KG1 (cell line): ENCODE results near the gene UBE2G1.
"Not testable (repeated sequence)": the region's sequence is repeated elsewhere in the genome, so short reads cannot be mapped to it uniquely, and the experiment has no call there.

Source experiments
- DNase-seq: peaks from one replicate; lab custom pipeline; 2025; lab: John Stamatoyannopoulos, UW

UBE2G1 gene

GRCh38 chr17:4301066-4301465 lies 65.4 kb downstream of the UBE2G1 start:
- no peak for DNase-seq

GRCh38 chr17:4297351-4297750 lies 69.1 kb downstream of the UBE2G1 start:
- no peak for DNase-seq

DNA sequence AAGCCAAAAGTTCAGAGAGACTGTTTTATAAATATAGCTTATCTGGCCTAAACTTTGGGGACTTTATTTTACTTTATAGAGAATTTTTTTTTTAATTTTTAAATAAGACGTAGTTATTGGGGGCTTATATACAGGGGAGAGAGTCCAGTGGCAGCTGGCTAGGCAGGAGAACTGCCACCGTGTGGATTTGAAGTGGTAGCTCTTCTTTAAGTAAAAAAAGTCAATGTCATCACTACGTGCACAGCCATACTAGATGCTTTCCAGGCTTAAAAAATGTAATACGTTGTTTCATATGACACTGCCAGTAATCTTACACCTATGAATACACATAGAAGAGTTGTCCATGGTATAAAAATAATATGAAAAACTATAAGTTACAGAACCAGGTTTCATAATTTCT lies 70.8 kb downstream of the UBE2G1 start:
- no peak for DNase-seq

- DNase-seq, result no peak
These were observed 72.9 kb downstream of the UBE2G1 start for GRCh38 chr17:4293572-4293971.

GRCh38 chr17:4287710-4288109 lies 78.8 kb downstream of the UBE2G1 start:
- no peak for DNase-seq

DNA sequence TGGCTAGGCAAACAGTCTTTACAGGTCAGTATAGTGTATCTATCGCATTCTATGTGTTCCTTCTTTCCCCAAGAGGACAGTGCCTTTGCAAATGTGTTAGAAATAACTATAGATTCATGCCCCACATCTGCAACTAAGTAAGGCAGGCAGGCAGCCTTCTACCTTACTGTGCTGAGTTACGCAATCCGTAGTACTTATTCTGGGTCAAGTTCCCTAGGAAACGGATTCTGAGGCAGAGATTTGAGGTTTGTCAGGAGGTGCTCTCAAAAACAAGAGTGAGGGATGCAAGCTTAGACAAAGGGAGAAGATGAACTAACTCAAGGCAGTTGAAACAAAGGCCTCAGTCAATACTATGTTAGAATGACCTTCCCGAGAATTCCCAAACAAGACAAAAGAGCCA lies 90.0 kb downstream of the UBE2G1 start:
- no peak for DNase-seq

- DNase-seq, result no peak
These were observed 93.5 kb downstream of the UBE2G1 start for GRCh38 chr17:4272972-4273368.

- no peak for DNase-seq
These were observed 94.1 kb downstream of the UBE2G1 start for GRCh38 chr17:4272213-4272971.

GRCh38 chr17:4270736-4271135 lies 95.7 kb downstream of the UBE2G1 start:
- DNase-seq, result no peak

DNA sequence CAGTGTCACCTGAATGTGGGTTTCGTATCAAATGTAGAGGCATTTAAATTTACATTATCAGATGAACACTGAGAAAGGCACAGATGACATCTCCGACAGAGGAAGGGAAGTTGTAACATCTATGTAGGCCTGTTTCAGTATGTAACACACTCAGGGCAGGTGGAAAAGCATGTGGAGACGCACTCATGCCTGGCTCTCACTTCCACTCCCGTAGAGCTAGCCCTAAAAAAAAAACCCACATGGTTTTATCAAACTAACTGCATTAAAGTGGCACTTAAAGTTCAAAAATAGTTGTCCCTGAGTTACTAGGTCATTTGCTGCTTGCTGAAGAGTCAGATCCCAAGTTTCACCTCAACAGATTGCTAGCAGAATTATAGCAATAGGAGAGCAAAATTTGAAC lies 96.6 kb downstream of the UBE2G1 start:
- no peak for DNase-seq

- no peak for DNase-seq
These were observed 99.1 kb downstream of the UBE2G1 start for GRCh38 chr17:4267402-4267801.

DNA sequence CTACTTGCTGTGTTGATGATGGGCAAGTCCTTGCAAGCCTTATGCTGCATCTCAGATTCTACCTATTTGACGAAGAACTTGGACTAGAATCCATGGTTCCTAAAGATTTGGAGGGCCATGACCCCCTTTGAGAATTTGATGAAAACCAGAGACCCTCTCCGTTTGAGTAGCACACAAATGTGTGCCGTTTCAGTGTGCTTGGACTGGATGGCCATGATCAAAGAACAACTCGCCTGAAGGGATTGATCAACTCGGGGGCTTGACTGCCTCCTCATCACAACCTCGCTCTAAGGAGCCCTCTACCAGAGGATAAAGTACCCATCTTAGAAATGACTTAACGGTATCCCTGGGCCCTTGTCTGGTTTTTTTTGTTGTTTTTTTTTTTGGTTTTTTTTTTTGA lies 99.9 kb downstream of the UBE2G1 start:
- no peak for DNase-seq

GRCh38 chr17:4263282-4264215 lies 102.9 kb downstream of the UBE2G1 start, which contains the start of gene ANKFY1:
Gene ANKFY1 (minus strand): TSS chr17:4263979. CDS start chr17:4263941, 38 bp downstream.
- peak; percentile 16 for DNase-seq

- no peak for DNase-seq
These were observed 103.8 kb downstream of the UBE2G1 start for GRCh38 chr17:4262703-4263102.

- DNase-seq, result no peak
These were observed 105.0 kb downstream of the UBE2G1 start for GRCh38 chr17:4261452-4261851.

DNA sequence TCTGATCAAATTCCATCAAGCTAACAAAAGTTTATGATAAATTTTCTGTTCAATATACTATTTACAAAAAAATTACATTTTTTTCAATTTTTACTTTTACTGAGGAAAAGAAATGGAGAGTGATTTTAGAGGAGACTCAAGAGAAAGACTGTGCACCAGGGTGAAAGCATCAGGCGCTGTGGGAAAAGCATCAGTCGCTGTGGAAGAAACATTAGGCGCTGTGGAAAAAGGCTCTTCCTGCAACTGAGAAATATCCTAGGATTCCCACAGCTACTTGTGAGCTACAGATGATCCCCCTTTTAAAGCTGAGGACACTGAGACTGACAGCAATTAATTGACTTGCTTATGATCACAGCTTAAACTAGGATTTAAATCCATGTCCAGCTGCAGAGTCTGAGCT lies 107.6 kb downstream of the UBE2G1 start:
- no peak for DNase-seq

- no peak for DNase-seq
These were observed 109.5 kb downstream of the UBE2G1 start for GRCh38 chr17:4256952-4257351.

DNA sequence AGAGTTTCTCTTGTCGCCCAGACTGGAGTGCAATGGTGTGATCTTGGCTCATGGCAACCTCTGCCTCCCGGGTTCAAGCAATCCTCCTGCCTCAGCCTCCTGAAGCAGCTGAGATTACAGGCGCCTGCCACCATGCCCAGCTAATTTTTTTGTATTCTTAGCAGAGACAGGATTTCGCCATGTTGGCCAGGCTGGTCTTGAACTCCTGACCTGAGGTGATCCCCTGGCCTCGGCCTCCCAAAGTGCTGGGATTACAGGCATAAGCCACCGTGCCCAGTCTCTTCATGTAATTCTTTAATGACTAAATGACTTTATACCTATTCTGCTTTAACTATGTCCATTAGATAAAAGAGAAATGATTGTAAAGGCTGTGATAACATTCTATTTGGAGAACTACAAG lies 111.2 kb downstream of the UBE2G1 start:
- DNase-seq, result not testable (repeated sequence)

GRCh38 chr17:4250887-4251286 lies 115.6 kb downstream of the UBE2G1 start:
- no peak for DNase-seq

DNA sequence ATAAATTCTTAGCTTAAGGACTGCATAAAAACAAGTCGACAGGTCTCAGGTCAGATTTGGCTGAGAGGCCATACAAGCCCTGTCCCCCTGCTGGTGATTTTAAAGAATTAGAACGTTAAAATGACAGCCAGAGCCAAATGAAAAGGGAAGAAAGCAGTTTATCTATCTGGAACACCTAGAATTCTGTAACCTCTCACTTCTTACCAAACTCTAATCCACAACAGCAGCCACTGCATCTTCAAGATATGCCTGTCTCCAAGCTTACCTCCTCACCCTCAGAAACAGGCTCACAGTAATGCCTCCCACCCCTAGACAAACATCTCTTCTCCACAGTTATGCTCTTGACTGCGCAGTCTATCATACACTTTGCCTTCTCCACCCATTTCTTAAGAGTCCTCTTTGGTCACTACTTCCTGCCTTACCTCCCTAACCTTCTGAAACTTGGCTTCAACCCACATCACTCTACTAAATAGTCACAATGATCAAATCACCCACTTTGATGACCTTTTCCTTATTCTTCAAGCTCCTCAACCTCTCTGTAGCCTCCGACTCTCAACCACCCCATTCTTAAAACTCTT lies 116.9 kb downstream of the UBE2G1 start:
- DNase-seq, result peak; percentile 11

GRCh38 chr17:4248504-4249277 lies 117.8 kb downstream of the UBE2G1 start:
- no peak for DNase-seq

DNA sequence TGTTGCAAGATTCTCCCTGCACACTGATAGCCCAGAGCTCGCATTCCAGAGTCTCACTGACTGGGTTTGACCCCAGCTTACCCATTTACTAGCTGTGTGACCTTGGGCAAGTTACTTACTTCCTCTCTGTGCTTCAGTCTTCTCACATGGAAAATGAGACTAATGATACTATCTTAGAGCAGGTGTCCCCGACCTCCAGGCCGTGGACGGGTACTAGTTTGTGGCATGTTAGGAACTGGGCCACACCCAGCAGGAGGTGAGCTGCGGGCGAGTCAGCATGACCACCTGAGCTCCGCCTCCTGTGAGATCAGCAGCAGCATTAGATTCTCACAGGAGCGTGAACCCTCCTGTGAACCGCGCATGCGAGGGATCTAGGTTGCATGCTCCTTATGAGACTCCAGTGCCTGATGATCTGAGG lies 118.5 kb downstream of the UBE2G1 start:
- no peak for DNase-seq
